GM18508 (cell line): Measurements from ENCODE around the gene SGF29.
"Not testable (repeated sequence)": the region's sequence is repeated elsewhere in the genome, so short reads cannot be mapped to it uniquely, and the experiment has no call there.

ENCODE experiments used
- ATAC-seq: cut with Tn5 transposase; IDR thresholded peaks from one replicate; pipeline ENCODE4 v1.9.1; 2021; ENCODE audit warnings: moderate number of reproducible peaks; ENCODE audit not compliant: insufficient read depth, unreplicated experiment

Gene SGF29

GRCh38 chr16:28638359-28638758 lies 84.6 kb downstream of the SGF29 start:
- not testable (repeated sequence) for ATAC-seq

- ATAC-seq, result not testable (repeated sequence)
Measured at GRCh38 chr16:28639959-28640358, 86.2 kb downstream of the SGF29 start.
